PFSK-1 (cell line): ENCODE data around the gene PDK2.

Source experiments
- FOXP2 ChIP-seq: optimal IDR thresholded peaks from 2 replicates; pipeline ENCODE3; 2011; ENCODE audit warnings: borderline replicate concordance, control low read depth, inconsistent platforms; ENCODE audit not compliant: insufficient read depth; ENCODE audit errors: extremely low read length, extremely low read depth
- POLR2AphosphoS5 ChIP-seq: IDR thresholded peaks from 2 replicates; pipeline ENCODE4 v1.6.1; 2012; ENCODE audit warnings: low read depth, mild to moderate bottlenecking, control low read depth, low read length, moderate library complexity
- REST ChIP-seq, 2 experiments: IDR thresholded peaks; 2 replicates each; pipeline versions ENCODE4 v1.6.1 to v1.8.0; 2011 to 2012; ENCODE audit warnings: low read depth in 2 of 2, low read length in 2 of 2, control low read depth in 1 of 2, inconsistent platforms in 1 of 2, mild to moderate bottlenecking in 1 of 2, moderate library complexity in 1 of 2; ENCODE audit not compliant: insufficient read depth in 1 of 2
- SIN3A ChIP-seq: IDR thresholded peaks from 2 replicates; pipeline ENCODE4 v1.6.1; 2012; ENCODE audit warnings: mild to moderate bottlenecking, low read length, moderate library complexity, borderline replicate concordance; ENCODE audit not compliant: insufficient read depth
- TAF1 ChIP-seq: IDR thresholded peaks from 2 replicates; pipeline ENCODE4 v1.6.1; 2012; ENCODE audit warnings: low read length, control low read depth, borderline replicate concordance; ENCODE audit not compliant: insufficient read depth

DNA sequence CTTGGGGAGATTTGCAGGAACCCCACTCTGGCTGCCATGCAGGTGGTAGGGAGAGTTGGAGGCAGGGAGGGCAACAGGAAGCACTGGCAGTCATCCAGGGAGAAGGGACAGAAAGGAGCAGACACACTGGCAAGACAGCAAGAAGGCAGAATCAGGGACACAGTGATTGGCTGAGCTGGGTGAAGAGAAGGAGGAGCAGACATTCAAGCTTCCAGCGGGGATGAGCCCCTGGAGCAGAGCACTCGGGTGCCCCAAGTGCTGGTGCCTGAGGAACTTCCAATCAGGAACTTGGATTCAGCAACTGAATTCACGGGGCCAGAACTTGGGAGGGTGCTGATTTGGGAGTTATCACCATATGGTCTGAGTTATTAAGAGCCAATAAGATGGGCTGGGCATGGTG lies 45.5 kb upstream of the PDK2 start:
- no peak for TF ChIP-seq REST (IDR thresholded peaks at IDR 0.05; ENCODE audit: insufficient read depth in 1 of 2, low read depth in 2 of 2, low read length in 2 of 2)
- no peak for TF ChIP-seq SIN3A
- TF ChIP-seq POLR2AphosphoS5: no peak
- TF ChIP-seq TAF1: no peak
- TF ChIP-seq FOXP2: no peak
